GM13976 (cell line): ENCODE data around the gene CALML3.

ENCODE experiments used
- DNase-seq: peaks from one replicate; pipeline ENCODE4 v3.0.0; 2012; ENCODE audit warnings: low spot score
- CTCF ChIP-seq: IDR thresholded peaks from 2 replicates; pipeline ENCODE4 v1.5.1; 2012; ENCODE audit warnings: borderline replicate concordance, mild to moderate bottlenecking; ENCODE audit not compliant: insufficient read depth; ENCODE audit errors: extremely low read depth, missing control alignments, control extremely low read depth
- in situ Hi-C: fragments of 300-500 bp; cut with MboI; formaldehyde crosslinking; loops from one replicate; pipeline ENCODE4 v1.12.0; 2022; ENCODE audit warnings: low sequenced_read_pairs, mixed read lengths, inconsistent platforms; ENCODE audit not compliant: unreplicated experiment

CALML3 gene

GRCh38 chr10:5560142-5560816 lies 35.5 kb downstream of the CALML3 start:
- no peak for DNase-seq
- TF ChIP-seq CTCF = no peak
- in situ Hi-C loops = no loop called here

GRCh38 chr10:5560817-5561703 lies 36.3 kb downstream of the CALML3 start:
- in situ Hi-C loops = no loop called here
- DNase-seq = no peak
- TF ChIP-seq CTCF = no peak

GRCh38 chr10:5561704-5562645 lies 37.2 kb downstream of the CALML3 start:
- no peak for TF ChIP-seq CTCF
- no peak for DNase-seq
- in situ Hi-C loops = no loop called here

GRCh38 chr10:5563321-5563961 lies 38.7 kb downstream of the CALML3 start:
- in situ Hi-C loops = no loop called here
- TF ChIP-seq CTCF = no peak
- no peak for DNase-seq

- in situ Hi-C loops = no loop called here
- DNase-seq = no peak
- no peak for TF ChIP-seq CTCF
Observed at GRCh38 chr10:5563991-5564536, 39.3 kb downstream of the CALML3 start.
